GM20431 (cell line): ENCODE results near the gene OCA2.

Experiments
- in situ Hi-C: fragments of 300-500 bp; cut with MseI, MboI; formaldehyde crosslinking; loops from one replicate; pipeline ENCODE4 v1.15.0; 2020; ENCODE audit warnings: low sequenced_read_pairs; ENCODE audit not compliant: unreplicated experiment

The OCA2 gene

GRCh38 chr15:28106294-28107110 lies 7.4 kb upstream of the OCA2 start:
- in situ Hi-C loops, result no loop called here

- in situ Hi-C loops, result no loop called here
Measured at GRCh38 chr15:28105793-28106192, 6.7 kb upstream of the OCA2 start.

- in situ Hi-C loops, result no loop called here
Measured at GRCh38 chr15:28105224-28105791, 6.2 kb upstream of the OCA2 start.

GRCh38 chr15:28104326-28104725 lies 5.2 kb upstream of the OCA2 start:
- in situ Hi-C loops, result no loop called here

GRCh38 chr15:28103831-28104230 lies 4.7 kb upstream of the OCA2 start:
- in situ Hi-C loops, result no loop called here

- in situ Hi-C loops, result no loop called here
Measured at GRCh38 chr15:28101983-28102441, 2.9 kb upstream of the OCA2 start.

GRCh38 chr15:28101201-28101600 lies 2.1 kb upstream of the OCA2 start:
- in situ Hi-C loops, result no loop called here

GRCh38 chr15:28100516-28101195 lies 1.5 kb upstream of the OCA2 start:
- in situ Hi-C loops, result no loop called here

GRCh38 chr15:28099555-28100140 lies 533 bp upstream of the OCA2 start:
- in situ Hi-C loops, result no loop called here

GRCh38 chr15:28098360-28098765 lies 752 bp downstream of the OCA2 start:
- in situ Hi-C loops, result no loop called here

- in situ Hi-C loops, result no loop called here
Measured at GRCh38 chr15:28097656-28098359, 1.3 kb downstream of the OCA2 start.

- in situ Hi-C loops, result no loop called here
Measured at GRCh38 chr15:28096670-28097431, 2.3 kb downstream of the OCA2 start.

GRCh38 chr15:28096411-28096669 lies 2.8 kb downstream of the OCA2 start:
- in situ Hi-C loops, result no loop called here

- in situ Hi-C loops, result no loop called here
Measured at GRCh38 chr15:28094732-28095521, 4.2 kb downstream of the OCA2 start.

- in situ Hi-C loops, result no loop called here
Measured at GRCh38 chr15:28093752-28094535, 5.2 kb downstream of the OCA2 start.

- in situ Hi-C loops, result no loop called here
Measured at GRCh38 chr15:28091313-28091712, 7.8 kb downstream of the OCA2 start.

GRCh38 chr15:28086175-28086703 lies 12.9 kb downstream of the OCA2 start:
- in situ Hi-C loops, result no loop called here
